ENCODE results near the gene PCED1B. TPM values are rescaled to one million over a fixed set of nuclear protein-coding genes. Genes with fewer than 3 reads are reported as not detected.
A peak's percentile ranks its signal among the peaks of the same experiment; 100 is the strongest.
"Not testable (repeated sequence)": the region's sequence is repeated elsewhere in the genome, so short reads cannot be mapped to it uniquely, and the experiment has no call there.

Gene PCED1B
- total RNA-seq, 1 donor from 2014 or later, result 0.55 TPM

DNA sequence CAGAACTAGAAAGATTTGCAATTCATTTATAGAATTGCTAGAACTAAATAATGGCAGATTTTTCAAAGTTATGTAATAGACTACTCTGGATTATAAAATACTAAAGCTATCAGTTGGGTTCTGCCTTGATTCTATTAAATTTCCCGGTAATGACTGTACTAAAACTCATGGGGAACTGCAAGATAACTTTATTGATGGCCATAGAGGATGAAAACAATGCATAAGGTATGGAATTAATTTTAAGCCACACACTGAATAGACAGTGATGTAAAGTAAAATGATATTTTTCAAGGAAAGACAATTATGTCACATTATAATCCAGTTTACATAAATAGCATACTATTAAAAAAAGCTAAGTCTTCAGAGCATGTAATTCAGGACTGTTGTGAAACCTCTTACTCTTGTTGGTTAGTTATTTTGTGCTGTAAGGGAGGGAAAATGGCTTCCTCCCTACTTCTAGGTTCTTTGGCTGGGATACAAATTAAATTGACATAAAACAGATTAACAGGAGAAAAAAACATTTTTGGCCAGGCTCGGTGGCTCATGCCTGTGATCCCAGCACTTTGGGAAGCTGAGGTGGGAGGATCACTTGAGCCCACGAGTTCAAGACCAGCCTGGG is 134.7 kb downstream of the PCED1B start:
- no peak overlapping the region for H3K27ac ChIP-seq (replicated peaks)
- DNase-seq, result no peak
- H3K9me3 ChIP-seq (replicated peaks), result no peaks in the 10 kb centered on the region
- no peak overlapping the region for H3K4me3 ChIP-seq
- TF ChIP-seq, protein P1, sequence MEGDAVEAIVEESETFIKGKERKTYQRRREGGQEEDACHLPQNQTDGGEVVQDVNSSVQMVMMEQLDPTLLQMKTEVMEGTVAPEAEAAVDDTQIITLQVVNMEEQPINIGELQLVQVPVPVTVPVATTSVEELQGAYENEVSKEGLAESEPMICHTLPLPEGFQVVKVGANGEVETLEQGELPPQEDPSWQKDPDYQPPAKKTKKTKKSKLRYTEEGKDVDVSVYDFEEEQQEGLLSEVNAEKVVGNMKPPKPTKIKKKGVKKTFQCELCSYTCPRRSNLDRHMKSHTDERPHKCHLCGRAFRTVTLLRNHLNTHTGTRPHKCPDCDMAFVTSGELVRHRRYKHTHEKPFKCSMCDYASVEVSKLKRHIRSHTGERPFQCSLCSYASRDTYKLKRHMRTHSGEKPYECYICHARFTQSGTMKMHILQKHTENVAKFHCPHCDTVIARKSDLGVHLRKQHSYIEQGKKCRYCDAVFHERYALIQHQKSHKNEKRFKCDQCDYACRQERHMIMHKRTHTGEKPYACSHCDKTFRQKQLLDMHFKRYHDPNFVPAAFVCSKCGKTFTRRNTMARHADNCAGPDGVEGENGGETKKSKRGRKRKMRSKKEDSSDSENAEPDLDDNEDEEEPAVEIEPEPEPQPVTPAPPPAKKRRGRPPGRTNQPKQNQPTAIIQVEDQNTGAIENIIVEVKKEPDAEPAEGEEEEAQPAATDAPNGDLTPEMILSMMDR (IDR thresholded peaks at IDR 0.05; ENCODE audit: borderline replicate concordance), result no peak
- no peaks in the 10 kb centered on the region for H3K4me1 ChIP-seq
- intact Hi-C loops (cut with micrococcal nuclease), result no loop called here
- no peaks in the 10 kb centered on the region for H3K36me3 ChIP-seq
- no peaks in the 10 kb centered on the region for H3K27me3 ChIP-seq (ENCODE audit: low read depth)

DNA sequence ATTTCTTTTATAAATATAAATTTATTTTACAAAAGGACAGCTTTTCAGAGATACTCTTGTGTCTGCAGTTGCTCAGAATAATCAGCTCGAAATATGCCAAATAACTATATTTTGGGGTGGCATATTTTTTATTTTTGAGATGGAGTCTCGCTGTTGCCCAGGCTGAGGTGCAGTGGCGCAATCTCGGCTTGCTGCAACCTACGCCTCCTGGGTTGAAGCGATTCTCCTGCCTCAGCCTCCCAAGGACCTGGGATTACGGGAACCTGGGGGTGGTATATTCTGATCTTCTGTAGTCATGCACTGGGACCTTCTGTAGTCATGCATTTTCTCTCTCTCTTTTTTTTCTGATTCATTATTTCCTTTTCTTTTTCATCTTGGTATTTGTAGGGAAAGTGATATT is 135.3 kb downstream of the PCED1B start:
- no peaks in the 10 kb centered on the region for H3K4me1 ChIP-seq
- no peak overlapping the region for H3K27ac ChIP-seq (replicated peaks)
- intact Hi-C loops (cut with micrococcal nuclease), result no loop called here
- no peak overlapping the region for H3K4me3 ChIP-seq
- H3K9me3 ChIP-seq (replicated peaks), result no peaks in the 10 kb centered on the region
- no peak for DNase-seq
- TF ChIP-seq, protein P1 (IDR thresholded peaks at IDR 0.05; ENCODE audit: borderline replicate concordance), result no peak
- no peaks in the 10 kb centered on the region for H3K36me3 ChIP-seq
- H3K27me3 ChIP-seq (ENCODE audit: low read depth), result no peaks in the 10 kb centered on the region

DNA sequence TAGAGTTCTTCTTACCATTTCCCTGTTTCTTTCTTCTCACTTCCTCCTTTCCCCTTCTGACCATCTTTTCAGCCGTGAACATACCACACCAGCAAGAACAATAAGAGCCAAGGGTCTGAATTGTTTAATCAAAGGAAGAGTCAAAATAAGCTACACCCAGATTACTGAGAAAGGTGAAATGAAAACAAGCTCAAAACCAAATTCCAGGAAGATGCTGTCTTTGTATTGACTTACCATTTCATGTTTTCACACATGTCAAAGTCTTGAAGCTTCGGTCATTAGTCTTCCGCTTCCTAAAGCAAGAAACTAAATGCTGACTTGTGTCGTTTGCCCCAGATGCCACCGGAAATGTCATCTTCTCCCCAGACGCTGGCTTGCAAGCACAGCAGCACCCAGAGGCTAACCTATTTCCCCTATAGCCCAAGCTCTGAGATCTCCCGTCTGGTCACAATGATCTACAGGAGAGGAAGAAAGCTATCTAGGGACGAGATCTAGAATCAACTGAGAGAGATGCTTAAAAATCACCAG is 136.8 kb downstream of the PCED1B start:
- TF ChIP-seq, protein P1 (IDR thresholded peaks at IDR 0.05; ENCODE audit: borderline replicate concordance), result no peak
- Histone ChIP-seq H3K9me3 (replicated peaks) (no peaks in the 10 kb centered on the region), H3K4me3 (peak overlapping the region; percentile 25), H3K27ac (replicated peaks) (peak overlapping the region; percentile 40), H3K4me1 (no peaks in the 10 kb centered on the region), H3K27me3 (ENCODE audit: low read depth) (no peaks in the 10 kb centered on the region), H3K36me3 (no peaks in the 10 kb centered on the region)
- intact Hi-C loops (cut with micrococcal nuclease), result no loop called here
- peak; percentile 24 for DNase-seq

DNA sequence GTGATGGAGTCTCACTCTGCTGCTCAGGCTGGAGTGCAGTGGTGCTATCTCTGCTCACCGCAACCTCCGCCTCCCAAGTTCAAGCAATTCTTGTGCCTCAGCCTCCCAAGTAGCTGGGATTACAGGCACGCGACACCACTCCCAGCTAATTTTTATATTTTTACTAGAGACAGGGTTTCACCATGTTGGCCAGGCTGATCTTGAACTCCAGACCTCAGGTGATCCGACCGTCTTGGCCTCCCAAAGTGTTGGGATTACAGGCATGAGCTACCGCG is 138.1 kb downstream of the PCED1B start:
- H3K27me3 ChIP-seq (ENCODE audit: low read depth); H3K36me3 ChIP-seq; H3K4me3 ChIP-seq; H3K9me3 ChIP-seq (replicated peaks); H3K27ac ChIP-seq (replicated peaks); DNase-seq; H3K4me1 ChIP-seq; intact Hi-C loops (cut with micrococcal nuclease): not testable (repeated sequence)

DNA sequence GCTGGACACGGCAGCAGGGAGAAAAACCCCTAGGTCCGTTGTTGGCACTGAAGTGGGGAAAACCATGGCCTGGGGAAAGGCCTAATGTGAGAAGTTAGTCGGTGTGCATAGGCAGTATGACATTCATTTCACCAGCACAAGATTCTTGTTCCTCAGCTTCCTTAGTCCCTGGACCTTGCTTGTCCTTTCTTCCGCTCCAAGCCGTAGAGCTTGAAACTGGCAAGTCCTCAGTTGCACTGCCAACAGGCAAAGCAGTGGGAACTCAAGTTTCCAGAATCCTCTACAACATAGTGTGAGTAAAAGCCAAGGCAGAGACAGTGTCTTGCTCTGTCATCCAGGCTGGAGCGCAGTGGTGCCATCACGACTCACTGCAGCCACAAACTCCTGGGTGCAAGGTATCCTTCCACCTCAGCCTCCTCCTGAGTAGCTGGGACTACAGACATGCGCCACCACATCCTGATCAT is 138.8 kb downstream of the PCED1B start:
- no peak overlapping the region for H3K27ac ChIP-seq (replicated peaks)
- peaks cover 7% of the 10 kb centered on the region for H3K4me1 ChIP-seq
- no peaks in the 10 kb centered on the region for H3K27me3 ChIP-seq (ENCODE audit: low read depth)
- H3K4me3 ChIP-seq, result no peak overlapping the region
- no peak for DNase-seq
- intact Hi-C loops (cut with micrococcal nuclease), result no loop called here
- no peaks in the 10 kb centered on the region for H3K36me3 ChIP-seq
- TF ChIP-seq, protein P1 (IDR thresholded peaks at IDR 0.05; ENCODE audit: borderline replicate concordance), result no peak
- H3K9me3 ChIP-seq (replicated peaks), result no peaks in the 10 kb centered on the region

DNA sequence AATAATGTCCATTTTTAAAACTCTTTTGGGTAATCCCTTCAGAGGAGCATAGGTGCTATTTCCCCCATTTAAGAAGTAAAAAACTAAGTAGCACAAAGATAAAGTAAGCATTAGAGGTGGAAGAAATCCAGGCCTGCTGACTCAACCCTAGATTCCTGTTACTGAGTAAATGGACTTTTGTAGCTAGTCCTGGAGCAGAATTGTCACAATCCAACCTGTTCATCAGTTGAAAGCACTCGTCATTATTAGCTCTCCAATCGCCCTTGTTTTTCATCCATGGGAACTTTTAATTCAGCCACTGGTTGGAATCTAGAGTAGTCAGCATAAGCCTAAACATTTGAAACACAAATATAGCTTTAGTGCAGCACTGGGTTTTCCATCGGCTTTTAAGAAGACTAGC is 139.8 kb downstream of the PCED1B start:
- no peak for DNase-seq
- TF ChIP-seq, protein P1 (IDR thresholded peaks at IDR 0.05; ENCODE audit: borderline replicate concordance), result no peak
- no peaks in the 10 kb centered on the region for H3K27me3 ChIP-seq (ENCODE audit: low read depth)
- H3K4me1 ChIP-seq, result peaks cover 17% of the 10 kb centered on the region
- intact Hi-C loops (cut with micrococcal nuclease), result no loop called here
- no peak overlapping the region for H3K27ac ChIP-seq (replicated peaks)
- H3K36me3 ChIP-seq, result no peaks in the 10 kb centered on the region
- no peaks in the 10 kb centered on the region for H3K9me3 ChIP-seq (replicated peaks)
- H3K4me3 ChIP-seq, result no peak overlapping the region

All from left ventricle myocardium inferior (tissue), 1 donor.